GM21723 (cell line): ENCODE measurements around the gene POLQ.
"Not testable (repeated sequence)": the region's sequence is repeated elsewhere in the genome, so short reads cannot be mapped to it uniquely, and the experiment has no call there.

ENCODE experiments used
- ATAC-seq: cut with Tn5 transposase; IDR thresholded peaks from one replicate; pipeline ENCODE4 v1.9.1; 2021; ENCODE audit warnings: mild to moderate bottlenecking, moderate library complexity; ENCODE audit not compliant: unreplicated experiment

The POLQ gene

DNA sequence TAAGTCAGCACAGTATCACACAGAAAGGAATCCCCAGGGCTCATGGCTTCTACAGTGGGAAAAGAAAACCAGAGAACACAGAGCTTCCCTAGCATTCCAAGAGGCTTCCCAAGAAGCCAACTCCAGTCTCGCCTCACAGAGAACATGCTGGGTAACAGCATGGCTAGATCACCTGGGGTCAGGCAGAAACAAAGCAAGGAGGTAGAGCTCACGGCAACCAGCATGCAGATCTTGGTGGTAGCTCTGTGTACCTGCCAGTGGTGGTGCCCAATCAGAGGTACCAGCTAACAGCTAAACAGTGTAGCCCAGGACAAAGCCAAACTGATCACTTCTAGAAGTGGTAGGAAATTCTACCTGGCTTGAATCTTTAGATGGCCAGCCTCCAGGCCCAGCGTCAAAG lies 31.3 kb downstream of the POLQ start:
- no peak for ATAC-seq

DNA sequence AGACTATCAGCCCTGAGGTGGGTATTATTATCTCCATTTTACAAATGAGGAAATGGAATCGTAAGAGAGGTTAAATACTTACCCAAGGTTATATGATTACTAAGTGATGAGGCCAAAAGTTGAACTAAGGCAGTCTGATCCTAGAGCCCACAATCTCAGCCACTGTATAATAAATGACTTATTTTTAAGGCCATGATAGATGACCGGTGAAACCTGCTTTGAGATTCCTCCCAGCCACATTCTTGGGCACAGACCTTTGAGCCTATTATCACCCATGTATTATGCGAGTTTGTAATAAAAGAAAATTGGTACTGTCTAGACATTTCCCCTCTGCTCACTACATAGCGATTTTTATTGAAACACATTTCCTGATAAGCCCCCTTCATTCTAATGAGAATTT lies 37.4 kb downstream of the POLQ start:
- ATAC-seq = no peak

DNA sequence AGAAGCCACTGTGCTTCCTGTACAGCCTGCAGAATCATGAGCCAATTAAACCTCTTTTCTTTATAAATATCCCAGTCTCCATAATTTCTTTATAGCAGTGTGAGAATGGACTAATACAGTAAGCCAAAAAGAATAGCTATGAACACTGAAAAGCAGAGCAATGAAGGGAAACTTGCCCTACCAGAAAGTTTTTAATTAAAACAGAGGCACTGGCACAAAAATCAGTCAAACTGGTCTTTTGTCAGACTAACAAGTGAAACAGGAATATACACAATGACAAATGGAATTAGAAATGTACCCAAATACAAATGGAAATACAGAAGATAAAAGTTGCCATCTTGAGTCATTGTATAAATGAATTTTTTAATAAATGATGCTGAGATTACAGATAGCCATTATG lies 40.5 kb downstream of the POLQ start:
- no peak for ATAC-seq

DNA sequence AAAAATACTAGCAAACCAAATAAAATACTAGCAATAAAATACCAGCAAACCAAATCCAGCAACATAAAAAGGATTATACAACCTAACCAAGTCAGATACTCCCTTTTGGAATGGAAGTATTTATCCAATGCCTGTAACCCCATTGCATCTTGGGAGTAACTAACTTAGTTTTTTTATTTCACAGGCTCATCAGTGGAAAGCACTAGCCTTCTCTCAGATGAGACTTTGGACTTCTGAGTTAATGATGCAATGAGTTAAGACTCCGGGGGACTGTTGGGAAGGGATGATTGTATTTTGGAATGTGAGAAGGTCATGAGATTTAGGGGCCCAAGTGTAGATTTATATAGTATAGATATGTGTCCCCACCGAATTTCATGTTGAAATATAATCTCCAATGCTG lies 41.2 kb downstream of the POLQ start:
- no peak for ATAC-seq

DNA sequence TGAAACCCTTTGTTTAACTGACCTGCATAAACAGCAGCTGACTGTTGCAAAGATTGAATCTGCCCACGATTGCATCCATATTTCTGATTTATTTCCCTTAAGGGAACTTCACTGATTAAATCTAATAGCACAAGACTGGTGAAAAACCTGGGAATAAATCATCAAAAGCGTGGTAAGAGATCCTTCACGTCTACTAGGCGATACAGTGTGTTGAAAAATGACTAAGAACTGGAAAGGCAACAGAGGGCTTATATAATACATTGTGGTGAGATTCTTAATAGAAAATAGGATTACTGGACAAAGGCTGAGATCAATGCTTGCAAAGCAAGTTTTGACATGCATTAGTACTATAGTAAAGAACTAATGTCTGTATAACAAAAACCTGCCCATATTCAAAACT lies 49.0 kb downstream of the POLQ start:
- no peak for ATAC-seq

DNA sequence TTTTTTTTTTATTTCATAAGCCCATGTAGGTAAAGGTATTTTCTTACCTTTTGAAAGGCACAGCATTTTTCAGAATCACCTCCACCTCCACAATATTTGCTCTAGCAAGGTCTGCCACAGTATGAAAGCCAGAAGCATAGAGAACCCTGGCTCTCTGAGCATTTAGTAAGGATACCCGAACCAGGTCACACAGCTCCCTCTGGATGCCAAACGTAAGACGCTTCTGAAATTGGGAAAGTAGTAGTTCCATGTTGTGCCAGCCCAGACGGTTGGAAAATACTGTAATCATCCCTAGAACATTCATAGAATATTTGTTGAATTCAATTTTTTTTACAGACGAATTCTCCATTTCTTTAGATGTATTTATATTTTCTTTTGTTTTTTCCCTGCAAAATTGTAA lies 52.4 kb downstream of the POLQ start:
- ATAC-seq = no peak

DNA sequence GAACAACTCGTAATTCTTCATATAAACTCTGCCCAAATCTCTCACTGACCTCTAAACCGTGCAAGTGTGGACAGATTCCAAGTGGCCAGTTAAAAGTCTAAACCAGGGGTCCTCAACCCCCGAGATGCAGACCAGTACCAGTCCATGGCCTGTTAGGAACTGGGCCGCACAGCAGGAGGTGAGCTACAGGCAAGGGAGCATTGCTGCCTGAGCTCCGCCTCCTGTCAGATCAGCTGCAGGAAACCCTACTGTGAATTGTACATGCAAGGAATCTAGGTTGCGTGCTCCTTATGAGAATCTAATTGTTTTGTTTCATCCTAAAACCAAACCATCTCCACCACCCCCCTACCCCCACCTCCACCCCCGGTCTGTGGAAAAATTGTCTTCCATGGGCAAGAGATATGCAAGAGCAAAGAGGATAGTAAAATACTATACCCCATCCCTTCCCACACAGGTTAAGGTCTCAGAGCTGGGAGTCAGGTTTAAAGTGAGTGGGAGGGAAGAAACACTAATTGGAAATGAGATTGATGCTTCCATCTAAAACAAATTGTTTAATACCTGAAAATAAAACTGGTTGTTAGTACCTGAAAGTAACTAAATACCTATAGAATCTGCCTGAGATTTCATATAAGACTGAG lies 54.0 kb downstream of the POLQ start:
- no peak for ATAC-seq

DNA sequence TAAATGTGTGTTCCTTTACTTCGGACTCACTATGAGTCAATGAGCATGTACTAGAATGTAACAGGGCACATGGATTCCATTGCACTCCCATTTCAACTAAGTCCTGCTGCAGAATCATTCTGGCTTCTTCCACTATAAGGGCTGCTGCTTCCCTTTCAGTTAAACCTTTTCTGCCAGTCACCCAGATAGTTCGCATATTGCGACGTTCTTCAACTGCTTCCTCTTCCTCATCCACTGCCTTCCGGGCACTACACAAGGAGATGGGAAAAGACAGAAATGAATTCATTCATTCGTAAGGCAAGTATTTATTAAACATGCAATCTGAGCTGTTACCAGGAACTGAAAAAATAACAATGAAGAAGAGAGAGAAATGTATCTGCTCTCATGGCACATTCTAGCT lies 55.6 kb downstream of the POLQ start:
- ATAC-seq = no peak

DNA sequence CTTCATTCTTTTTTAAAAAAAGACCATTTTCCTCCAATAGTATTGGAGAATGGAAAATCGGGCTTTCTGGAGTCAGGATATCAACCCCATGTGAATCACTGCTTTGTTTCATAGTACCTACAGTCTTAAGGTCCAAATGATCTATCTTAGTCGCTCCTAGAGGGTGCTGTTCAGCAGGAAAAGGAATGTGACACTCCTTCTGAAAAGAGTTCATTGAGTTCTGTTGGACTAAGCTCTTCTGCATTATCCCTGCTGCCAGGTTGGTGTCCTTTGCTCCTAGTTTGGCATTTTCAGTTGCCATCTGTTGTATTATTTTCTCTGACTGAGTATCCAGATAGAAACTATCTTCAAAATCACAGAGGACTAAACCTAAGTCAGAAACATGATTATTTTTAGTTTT lies 57.2 kb downstream of the POLQ start:
- no peak for ATAC-seq

DNA sequence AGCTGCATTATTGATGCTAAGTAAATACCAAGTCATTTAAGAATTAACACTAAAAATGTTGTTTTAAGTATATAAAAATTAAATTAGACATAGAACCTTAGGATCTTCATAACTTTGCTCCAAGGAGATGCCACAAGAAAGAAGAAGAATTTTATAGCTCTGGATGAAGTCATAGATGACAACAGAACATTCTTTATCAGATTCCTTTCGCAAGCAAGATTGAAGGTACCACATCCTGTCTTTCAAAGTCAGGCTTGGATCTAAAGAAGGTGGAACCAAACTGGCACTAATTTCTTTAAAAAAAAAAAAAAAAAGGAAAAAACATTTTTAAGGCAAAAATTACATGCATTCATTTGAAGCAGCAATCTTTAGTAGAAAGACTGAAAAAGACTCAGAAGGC lies 62.5 kb downstream of the POLQ start:
- no peak for ATAC-seq

DNA sequence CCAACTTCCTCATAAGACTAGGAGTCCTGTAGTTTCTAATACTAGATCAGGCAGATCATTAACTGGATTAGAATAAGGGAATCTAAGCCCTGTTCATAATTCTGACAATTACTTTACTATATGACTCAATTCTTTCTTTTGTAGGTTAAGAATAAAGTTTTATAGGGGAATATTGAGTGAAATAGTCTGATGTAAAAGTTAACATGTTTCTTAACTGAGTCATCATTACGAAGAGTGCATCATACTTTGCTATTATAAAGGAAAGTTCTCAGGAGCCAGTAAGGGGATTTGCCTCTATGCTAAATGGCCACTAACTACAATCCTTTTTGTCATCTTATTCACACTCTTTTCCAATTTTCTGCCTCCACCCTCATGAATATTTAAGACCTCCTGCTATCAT lies 63.1 kb downstream of the POLQ start:
- ATAC-seq = no peak

DNA sequence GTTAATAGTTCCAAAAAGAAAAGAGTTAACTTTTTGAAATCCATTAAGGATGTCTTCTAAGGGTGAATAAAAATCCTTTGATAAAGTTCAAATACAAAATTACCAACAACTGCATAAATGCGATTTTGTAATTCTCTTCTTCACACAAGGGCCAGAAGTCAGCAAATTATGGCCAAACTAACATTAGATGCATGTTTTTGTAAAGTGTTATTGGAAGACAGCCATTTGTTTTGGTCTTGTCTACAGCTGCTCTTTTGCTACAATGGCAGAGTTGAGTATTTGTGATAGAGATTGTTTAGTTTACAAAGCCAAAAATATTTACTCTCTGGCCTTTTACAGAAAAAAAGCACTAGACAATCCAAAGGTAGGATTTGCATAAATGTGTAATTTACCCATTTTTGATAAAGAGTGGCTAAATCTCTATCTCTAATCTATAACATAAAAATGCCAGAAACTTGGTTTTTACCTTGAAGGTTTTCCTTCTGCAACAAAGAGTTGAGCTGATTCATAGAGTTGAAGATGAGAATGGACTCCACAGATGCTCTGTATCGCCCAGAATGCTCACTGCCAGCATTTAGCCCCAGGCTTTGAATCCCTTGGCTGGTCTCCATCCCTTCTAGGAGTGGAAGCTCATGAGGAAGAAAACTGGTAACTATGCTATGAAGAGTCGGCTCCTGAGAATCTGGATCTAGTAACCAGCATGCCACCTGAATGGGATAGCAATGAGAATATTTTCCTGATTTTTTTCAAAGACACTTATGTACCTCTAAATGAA lies 64.5 kb downstream of the POLQ start:
- no peak for ATAC-seq

DNA sequence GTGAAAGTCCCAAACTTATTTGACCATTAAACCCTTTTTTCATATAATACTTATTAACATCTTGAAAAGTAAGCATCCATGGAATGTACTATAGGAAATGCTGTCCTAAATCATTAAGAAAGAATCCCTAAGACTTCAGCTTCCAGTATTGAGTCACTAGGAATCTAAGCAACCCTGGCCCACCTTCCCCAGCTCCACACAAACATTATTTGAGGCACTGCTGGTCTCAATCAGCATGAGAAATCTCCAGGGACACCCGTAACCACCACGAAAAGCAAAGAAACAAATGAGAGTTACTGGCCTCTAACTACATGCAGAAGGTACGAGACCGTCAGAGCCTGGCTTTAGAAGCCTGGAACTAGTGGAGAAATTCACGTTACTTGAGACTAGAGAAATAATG lies 68.2 kb downstream of the POLQ start:
- no peak for ATAC-seq

DNA sequence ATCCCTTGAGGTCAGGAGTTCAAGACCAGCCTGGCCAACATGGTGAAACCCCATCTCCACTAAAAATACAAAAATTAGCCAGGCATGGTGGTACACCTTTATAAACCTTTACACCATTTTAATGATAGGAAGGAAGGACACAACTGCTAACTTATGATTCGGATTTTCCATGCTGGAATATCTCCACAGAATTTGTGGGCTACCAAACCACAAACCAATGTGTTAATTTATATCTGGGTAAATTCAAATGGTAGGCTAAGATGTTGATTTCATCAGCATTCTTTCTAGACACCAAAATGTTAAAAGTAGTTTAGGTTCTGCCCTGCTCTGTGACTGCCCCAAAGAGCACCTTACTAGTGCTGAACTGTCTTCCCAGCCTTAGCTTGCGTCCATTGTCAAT lies 72.8 kb downstream of the POLQ start:
- ATAC-seq = no peak

DNA sequence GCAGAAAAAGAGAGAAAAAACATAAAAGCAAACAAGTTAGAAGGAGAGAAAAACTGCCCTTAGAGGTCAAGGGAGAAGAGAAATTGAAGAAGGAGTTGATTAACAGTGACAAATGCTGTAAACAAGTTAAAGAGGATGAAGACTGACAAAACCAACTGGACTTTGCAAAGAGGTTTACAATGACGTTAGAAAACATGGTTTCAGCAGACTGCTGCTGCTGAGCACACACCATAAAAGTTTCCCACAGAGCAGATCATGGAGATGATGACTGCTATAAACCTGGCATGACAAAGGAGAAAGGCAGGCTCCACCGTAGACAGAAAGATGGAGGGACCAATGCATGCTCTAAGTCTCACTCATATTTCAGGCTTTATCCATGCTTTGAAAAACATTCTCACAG lies 78.7 kb downstream of the POLQ start:
- no peak for ATAC-seq

DNA sequence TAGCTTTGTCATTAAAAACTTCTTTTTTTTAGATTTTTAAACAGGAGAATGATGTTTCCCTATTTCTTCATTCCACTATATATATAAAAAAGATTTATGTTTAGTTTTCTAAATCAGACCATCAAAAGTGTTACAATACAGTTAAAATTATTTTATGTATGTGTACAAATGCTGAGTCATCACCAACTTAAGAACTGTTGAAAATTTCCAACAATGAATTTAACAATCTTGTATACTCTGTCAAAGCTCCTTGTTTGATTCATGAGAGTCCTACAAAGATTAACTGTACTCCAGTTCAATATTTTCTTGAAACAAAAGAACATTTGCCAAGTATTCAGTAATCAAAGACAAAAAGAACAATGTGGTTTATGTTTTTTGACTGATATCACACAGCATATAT lies 82.0 kb downstream of the POLQ start:
- no peak for ATAC-seq

DNA sequence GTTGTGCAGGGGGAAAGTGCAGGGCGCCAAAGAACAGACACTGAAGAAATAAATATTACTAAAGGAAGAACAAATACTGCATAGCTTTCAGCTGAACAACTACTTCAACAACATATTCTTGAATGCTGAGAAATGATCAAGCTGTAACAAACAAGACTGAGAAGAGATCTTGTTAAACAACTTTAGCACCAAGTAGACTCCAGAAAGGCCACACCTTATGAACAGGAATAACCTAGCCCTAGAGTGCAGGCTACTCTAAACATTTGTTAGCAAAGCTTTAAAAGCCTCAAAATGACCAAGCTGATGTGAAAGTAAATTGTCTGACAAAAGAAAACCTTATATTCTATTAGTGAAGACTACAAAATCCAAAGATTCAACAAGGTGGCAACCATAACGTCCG lies 83.2 kb downstream of the POLQ start:
- ATAC-seq = no peak

DNA sequence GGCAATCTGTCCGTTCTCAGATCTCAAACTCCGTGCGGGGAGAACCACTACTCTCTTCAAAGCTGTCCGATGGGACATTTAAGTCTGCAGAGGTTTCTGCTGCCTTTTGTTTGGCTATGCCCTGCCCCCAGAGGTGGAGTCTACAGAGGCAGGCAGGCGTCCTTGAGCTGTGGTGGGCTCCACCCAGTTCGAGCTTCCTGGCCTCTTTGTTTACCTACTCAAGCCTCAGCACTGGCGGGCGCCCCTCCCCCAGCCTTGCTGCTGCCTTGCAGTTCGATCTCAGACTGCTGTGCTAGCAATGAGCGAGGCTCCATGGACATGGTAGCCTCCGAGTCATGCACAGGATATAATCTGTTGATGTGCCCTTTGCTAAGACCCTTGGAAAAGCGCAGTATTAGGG lies 94.0 kb downstream of the POLQ start:
- ATAC-seq = not testable (repeated sequence)

DNA sequence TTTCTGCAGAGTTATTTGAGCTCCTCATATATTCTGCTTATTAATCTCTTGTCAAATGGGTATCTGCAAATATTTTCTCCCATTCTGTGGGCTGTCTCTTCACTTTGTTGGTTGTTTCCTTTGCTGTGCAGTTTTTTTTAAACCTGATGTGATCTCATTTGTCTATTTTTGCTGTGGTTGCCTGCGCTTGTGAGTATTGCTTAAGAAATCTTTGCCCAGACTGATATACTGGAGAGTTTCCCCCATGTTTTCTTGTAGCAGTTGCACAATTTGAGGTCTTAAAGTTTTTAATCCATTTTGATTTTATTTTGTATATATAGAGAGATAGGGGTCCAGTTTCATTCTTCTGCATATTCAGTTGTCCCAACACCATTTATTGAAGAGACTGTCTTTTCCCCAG lies 102.3 kb downstream of the POLQ start:
- no peak for ATAC-seq

DNA sequence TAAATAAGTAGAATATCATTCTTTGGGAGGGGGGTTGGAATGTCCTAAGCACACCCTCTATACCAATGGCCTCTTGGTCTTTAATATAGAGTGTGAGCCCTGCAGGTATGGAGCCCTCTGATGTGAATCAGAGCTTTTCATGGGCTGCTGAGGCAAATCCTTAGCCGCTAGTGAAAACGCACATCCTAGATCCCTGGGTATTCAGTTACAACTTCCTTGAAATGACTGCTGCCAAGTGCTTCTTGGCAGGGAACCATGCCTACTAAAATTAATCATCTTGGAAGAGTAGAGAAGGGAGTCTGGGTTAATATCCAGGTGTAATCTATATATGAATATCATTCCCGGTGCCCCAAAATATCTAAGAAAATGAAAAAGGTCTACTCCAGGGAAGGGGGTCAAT lies 109.1 kb downstream of the POLQ start:
- no peak for ATAC-seq

DNA sequence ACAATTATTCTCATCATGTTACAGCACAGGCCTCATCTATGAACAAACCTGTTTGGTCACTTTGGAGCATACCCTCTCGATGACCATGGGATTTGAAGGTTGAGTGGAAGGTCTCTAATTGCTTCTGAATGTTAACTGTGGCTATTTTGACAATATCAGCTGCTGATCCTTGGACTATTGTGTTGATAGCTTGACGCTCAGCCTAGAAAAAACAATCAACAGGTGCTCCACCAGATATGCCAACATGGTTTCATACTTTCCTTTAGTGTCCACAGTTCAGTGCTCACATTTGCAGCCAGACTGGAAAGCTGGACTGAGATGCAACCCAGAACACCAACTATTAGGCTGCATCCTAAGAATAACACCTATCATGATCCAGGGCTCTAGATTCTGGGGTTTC lies 109.7 kb downstream of the POLQ start:
- no peak for ATAC-seq

DNA sequence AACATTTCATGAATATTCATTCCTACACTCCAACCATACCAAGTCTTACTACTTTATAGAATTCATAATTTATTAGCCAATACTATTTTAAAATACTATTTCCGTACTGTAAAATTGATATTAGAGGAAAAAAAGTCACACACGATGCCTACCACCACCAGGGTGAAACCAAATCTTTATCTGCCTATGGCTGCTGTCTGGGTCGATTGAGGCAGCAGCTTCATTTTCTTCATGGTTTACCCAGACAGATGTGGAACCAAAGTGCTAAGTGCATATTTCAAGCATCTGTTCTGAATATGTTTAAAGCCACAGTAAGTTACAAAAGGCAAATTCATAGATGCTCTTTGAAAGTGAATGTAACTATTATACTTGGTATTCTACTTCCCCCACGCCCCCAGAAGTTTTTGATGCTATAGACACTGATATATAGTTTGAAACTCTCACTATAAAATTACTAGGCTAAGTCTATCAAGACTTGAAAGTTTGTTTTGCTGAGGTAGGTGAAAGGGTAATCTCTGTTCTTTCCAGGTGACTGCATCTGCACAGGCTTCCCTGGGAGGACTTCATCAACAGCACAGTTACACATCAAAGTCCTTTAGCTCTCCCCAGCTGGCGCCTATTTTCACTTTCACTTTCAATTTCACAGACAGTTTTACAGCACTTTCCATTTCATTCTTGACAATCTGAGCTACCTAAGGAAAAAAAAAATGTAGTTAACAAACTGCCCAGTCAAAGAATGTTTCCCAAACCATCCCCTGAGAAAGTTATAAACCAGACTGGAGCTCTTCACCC lies 113.9 kb downstream of the POLQ start:
- peak; percentile 93 for ATAC-seq
